ENCODE measurements around the gene MIGA1. TPM values are rescaled to one million over a fixed set of nuclear protein-coding genes. Genes with fewer than 3 reads are reported as not detected.

Gene MIGA1
- total and polyA plus RNA-seq, 2 of the 13 experiments (the other 11 are each of a cell fraction or from before 2014, with no cell fraction given), result 3.8 to 6.6 TPM

DNA sequence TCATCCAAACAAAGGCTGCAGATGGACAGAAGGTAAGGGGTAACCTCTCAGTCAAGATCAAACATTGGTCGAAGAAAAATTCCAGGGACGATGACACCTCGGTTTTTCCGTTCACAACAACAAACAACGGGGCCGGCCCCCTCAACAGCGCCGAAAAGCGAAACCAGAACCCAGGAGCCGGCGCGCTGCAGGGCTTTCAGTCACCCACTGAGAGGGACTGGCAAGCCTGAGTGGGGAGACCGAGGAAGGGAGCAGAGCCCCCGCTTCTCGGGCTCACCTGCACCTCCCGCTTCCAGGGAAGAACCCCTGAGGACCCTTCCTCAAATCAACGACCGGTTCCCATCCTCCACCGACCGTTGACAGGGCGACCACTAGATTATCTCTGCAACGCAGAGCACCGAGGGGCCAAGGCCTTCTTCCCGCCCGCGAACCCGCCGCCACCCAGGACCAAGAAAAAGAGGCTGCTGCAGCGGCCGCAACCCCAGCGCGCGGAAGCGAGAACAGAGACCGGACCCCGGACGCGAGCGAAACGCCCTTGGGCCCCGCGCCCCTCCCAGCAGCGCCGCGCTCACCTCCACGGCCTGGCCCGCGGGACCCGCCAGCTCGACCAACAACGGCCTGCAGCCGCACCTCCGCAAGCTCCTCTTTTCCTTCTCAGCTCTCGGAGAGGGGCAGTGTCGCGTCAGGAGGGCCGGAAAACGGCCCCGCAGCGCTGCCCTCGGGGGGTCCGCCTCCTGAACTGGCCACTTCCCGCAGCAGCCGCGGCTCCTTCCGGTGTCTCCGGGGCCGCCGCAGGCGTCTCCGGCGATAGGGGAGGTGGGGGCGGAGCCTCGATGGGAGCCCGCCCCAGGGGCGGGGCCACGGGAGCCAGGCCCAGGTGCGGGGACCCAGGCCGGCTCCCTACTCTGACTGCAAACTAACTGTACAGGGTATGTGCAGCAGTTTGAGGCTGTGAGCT lies 20.1 kb upstream of the MIGA1 start, which contains the start of gene USP33 (continued):
- TF ChIP-seq, protein P1, sequence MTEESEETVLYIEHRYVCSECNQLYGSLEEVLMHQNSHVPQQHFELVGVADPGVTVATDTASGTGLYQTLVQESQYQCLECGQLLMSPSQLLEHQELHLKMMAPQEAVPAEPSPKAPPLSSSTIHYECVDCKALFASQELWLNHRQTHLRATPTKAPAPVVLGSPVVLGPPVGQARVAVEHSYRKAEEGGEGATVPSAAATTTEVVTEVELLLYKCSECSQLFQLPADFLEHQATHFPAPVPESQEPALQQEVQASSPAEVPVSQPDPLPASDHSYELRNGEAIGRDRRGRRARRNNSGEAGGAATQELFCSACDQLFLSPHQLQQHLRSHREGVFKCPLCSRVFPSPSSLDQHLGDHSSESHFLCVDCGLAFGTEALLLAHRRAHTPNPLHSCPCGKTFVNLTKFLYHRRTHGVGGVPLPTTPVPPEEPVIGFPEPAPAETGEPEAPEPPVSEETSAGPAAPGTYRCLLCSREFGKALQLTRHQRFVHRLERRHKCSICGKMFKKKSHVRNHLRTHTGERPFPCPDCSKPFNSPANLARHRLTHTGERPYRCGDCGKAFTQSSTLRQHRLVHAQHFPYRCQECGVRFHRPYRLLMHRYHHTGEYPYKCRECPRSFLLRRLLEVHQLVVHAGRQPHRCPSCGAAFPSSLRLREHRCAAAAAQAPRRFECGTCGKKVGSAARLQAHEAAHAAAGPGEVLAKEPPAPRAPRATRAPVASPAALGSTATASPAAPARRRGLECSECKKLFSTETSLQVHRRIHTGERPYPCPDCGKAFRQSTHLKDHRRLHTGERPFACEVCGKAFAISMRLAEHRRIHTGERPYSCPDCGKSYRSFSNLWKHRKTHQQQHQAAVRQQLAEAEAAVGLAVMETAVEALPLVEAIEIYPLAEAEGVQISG (CRISPR knock-in tag; IDR thresholded peaks at IDR 0.05), result peak; percentile 87
- TF ChIP-seq ARNTL (CRISPR knock-in tag; IDR thresholded peaks at IDR 0.05) (peak; percentile 62; the same call in 1 of the 2 replicates), TAF15 (IDR thresholded peaks at IDR 0.05; ENCODE audit: low read depth, low read length, poor library complexity, severe bottlenecking) (no peak), ZNF780A (CRISPR knock-in tag; IDR thresholded peaks at IDR 0.05) (no peak), PPARG (CRISPR knock-in tag; conservative IDR thresholded peaks at IDR 0.05) (no peak), SRSF9 (IDR thresholded peaks at IDR 0.05; ENCODE audit: borderline replicate concordance, insufficient read depth, low read depth, low read length, poor library complexity, severe bottlenecking) (no peak), SP140L (CRISPR knock-in tag; IDR thresholded peaks at IDR 0.05; ENCODE audit: borderline replicate concordance) (no peak; the same call in 1 of the 2 replicates), MZF1 (CRISPR knock-in tag; IDR thresholded peaks at IDR 0.05; ENCODE audit: borderline replicate concordance) (no peak), ZNF343 (CRISPR knock-in tag; IDR thresholded peaks at IDR 0.05) (peak; percentile 95; the same call in 1 of the 2 replicates), PHF20 (CRISPR knock-in tag; IDR thresholded peaks at IDR 0.05) (peak; percentile 74; the same call in 1 of the 2 replicates), PAF1 (CRISPR knock-in tag; IDR thresholded peaks at IDR 0.05) (no peak), ZNF143 (CRISPR knock-in tag; IDR thresholded peaks at IDR 0.05) (peak; percentile 29; the same call in 1 of the 2 replicates), MBNL3 (CRISPR knock-in tag; conservative IDR thresholded peaks at IDR 0.05) (no peak)
- TF ChIP-seq, protein P2, sequence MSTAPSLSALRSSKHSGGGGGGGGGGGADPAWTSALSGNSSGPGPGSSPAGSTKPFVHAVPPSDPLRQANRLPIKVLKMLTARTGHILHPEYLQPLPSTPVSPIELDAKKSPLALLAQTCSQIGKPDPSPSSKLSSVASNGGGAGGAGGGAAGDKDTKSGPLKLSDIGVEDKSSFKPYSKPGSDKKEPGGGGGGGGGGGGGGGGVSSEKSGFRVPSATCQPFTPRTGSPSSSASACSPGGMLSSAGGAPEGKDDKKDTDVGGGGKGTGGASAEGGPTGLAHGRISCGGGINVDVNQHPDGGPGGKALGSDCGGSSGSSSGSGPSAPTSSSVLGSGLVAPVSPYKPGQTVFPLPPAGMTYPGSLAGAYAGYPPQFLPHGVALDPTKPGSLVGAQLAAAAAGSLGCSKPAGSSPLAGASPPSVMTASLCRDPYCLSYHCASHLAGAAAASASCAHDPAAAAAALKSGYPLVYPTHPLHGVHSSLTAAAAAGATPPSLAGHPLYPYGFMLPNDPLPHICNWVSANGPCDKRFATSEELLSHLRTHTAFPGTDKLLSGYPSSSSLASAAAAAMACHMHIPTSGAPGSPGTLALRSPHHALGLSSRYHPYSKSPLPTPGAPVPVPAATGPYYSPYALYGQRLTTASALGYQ (CRISPR knock-in tag; IDR thresholded peaks at IDR 0.05), result peak; percentile 58
- TF ChIP-seq, protein P3, sequence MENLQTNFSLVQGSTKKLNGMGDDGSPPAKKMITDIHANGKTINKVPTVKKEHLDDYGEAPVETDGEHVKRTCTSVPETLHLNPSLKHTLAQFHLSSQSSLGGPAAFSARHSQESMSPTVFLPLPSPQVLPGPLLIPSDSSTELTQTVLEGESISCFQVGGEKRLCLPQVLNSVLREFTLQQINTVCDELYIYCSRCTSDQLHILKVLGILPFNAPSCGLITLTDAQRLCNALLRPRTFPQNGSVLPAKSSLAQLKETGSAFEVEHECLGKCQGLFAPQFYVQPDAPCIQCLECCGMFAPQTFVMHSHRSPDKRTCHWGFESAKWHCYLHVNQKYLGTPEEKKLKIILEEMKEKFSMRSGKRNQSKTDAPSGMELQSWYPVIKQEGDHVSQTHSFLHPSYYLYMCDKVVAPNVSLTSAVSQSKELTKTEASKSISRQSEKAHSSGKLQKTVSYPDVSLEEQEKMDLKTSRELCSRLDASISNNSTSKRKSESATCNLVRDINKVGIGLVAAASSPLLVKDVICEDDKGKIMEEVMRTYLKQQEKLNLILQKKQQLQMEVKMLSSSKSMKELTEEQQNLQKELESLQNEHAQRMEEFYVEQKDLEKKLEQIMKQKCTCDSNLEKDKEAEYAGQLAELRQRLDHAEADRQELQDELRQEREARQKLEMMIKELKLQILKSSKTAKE (CRISPR knock-in tag; IDR thresholded peaks at IDR 0.05; ENCODE audit: borderline replicate concordance), result no peak
- TF ChIP-seq, protein P4, sequence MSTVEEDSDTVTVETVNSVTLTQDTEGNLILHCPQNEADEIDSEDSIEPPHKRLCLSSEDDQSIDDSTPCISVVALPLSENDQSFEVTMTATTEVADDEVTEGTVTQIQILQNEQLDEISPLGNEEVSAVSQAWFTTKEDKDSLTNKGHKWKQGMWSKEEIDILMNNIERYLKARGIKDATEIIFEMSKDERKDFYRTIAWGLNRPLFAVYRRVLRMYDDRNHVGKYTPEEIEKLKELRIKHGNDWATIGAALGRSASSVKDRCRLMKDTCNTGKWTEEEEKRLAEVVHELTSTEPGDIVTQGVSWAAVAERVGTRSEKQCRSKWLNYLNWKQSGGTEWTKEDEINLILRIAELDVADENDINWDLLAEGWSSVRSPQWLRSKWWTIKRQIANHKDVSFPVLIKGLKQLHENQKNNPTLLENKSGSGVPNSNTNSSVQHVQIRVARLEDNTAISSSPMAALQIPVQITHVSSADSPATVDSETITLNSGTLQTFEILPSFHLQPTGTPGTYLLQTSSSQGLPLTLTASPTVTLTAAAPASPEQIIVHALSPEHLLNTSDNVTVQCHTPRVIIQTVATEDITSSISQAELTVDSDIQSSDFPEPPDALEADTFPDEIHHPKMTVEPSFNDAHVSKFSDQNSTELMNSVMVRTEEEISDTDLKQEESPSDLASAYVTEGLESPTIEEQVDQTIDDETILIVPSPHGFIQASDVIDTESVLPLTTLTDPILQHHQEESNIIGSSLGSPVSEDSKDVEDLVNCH (CRISPR knock-in tag; IDR thresholded peaks at IDR 0.05), result no peak
- TF ChIP-seq, protein P5, sequence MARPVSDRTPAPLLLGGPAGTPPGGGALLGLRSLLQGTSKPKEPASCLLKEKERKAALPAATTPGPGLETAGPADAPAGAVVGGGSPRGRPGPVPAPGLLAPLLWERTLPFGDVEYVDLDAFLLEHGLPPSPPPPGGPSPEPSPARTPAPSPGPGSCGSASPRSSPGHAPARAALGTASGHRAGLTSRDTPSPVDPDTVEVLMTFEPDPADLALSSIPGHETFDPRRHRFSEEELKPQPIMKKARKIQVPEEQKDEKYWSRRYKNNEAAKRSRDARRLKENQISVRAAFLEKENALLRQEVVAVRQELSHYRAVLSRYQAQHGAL (CRISPR knock-in tag; IDR thresholded peaks at IDR 0.05; ENCODE audit: not compliant biosample characterization), result peak; percentile 37

All from HepG2 (cell line).